K562 (cell line): ENCODE data around the gene ZNF814. TPM values are rescaled to one million over a fixed set of nuclear protein-coding genes. Genes with fewer than 3 reads are reported as not detected.
"Not testable (repeated sequence)": the region's sequence is repeated elsewhere in the genome, so short reads cannot be mapped to it uniquely, and the experiment has no call there.

Source experiments
- ARID1B ChIP-seq: fragments of 450-650 bp; IDR thresholded peaks from 2 replicates; pipeline ENCODE4 v1.6.1; 2016; ENCODE audit warnings: antibody characterized with exemption, mild to moderate bottlenecking, inconsistent platforms
- CBFA2T2 ChIP-seq: fragments of 450-650 bp; conservative IDR thresholded peaks from 2 replicates; pipeline ENCODE4 v1.6.1; 2017; ENCODE audit warnings: mild to moderate bottlenecking
- CBFA2T3 ChIP-seq: fragments of 450-650 bp; IDR thresholded peaks from 2 replicates; pipeline ENCODE4 v1.6.1; 2017
- CTBP1 ChIP-seq: fragments of 450-650 bp; IDR thresholded peaks from 2 replicates; pipeline ENCODE4 v1.6.1; 2016; ENCODE audit warnings: borderline replicate concordance
- ZBTB40 ChIP-seq, 2 experiments: fragments of 450-650 bp in 1 of 2; sonication (generic) in 1 of 2; formaldehyde crosslinking in 1 of 2; IDR thresholded peaks; 2 replicates each; pipeline versions ENCODE4 v1.7.1 to v1.9.0; 2016 to 2022; ENCODE audit warnings: inconsistent platforms in 1 of 2, mild to moderate bottlenecking in 1 of 2, missing genetic modification reagents in 1 of 2
- polyA plus RNA-seq, 8 experiments: library from polyadenylated mRNA; depleted of rRNA in 4 of 8; stranded (reverse) in 5 of 8; unstranded in 3 of 8; fragments of >200 nt; fragmentation: Nextera tagmentation in 2 of 8; fragmentation: Illumina TruSeq in 1 of 8; extraction: Ambion mirVana in 2 of 8; extraction: Trizol in 1 of 8; gene quantifications; 2 replicates each; pipeline versions ENCODE4 v1.2.1 to v1.2.3, GENCODE V29; 2011 to 2014; ENCODE audit warnings: inconsistent platforms in 1 of 8, missing spikeins in 1 of 8
- total RNA-seq, 7 experiments: library from RNA; depleted of rRNA in 6 of 7; stranded (reverse); fragments of >200 nt in 6 of 7; fragmentation: Illumina TruSeq in 2 of 7; extraction: Trizol in 2 of 7; gene quantifications; 2 replicates each; pipeline versions ENCODE4 v1.2.1 to v1.2.3, GENCODE V29; 2011 to 2021; ENCODE audit warnings: low replicate concordance in 1 of 7
- TF ChIP-seq, protein P1 (sequence below): sonication (generic); formaldehyde crosslinking; IDR thresholded peaks from 2 replicates; pipeline ENCODE4 v1.8.1; 2023; ENCODE audit warnings: mild to moderate bottlenecking, missing genetic modification reagents
- TF ChIP-seq, protein P2 (sequence below), 2 experiments: fragments of 450-650 bp; conservative IDR thresholded peaks; 2 replicates each; pipeline ENCODE4 v1.6.1; 2017; ENCODE audit warnings: mild to moderate bottlenecking in 2 of 2, moderate library complexity in 2 of 2

ZNF814 gene
- total and polyA plus RNA-seq, 9 of the 15 experiments (the other 6 are each of a cell fraction or from before 2014, with no cell fraction given) = 0.42 to 3.5 (median 1.9) TPM

GRCh38 chr19:57810410-57811295 lies 78.2 kb downstream of the ZNF814 start (continued):
- peak; percentile 72 for TF ChIP-seq ZBTB40 (IDR thresholded peaks at IDR 0.05)
- TF ChIP-seq ZBTB40 (CRISPR knock-in tag; IDR thresholded peaks at IDR 0.05) = not testable (repeated sequence)
- TF ChIP-seq, protein P1, sequence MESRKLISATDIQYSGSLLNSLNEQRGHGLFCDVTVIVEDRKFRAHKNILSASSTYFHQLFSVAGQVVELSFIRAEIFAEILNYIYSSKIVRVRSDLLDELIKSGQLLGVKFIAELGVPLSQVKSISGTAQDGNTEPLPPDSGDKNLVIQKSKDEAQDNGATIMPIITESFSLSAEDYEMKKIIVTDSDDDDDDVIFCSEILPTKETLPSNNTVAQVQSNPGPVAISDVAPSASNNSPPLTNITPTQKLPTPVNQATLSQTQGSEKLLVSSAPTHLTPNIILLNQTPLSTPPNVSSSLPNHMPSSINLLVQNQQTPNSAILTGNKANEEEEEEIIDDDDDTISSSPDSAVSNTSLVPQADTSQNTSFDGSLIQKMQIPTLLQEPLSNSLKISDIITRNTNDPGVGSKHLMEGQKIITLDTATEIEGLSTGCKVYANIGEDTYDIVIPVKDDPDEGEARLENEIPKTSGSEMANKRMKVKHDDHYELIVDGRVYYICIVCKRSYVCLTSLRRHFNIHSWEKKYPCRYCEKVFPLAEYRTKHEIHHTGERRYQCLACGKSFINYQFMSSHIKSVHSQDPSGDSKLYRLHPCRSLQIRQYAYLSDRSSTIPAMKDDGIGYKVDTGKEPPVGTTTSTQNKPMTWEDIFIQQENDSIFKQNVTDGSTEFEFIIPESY (CRISPR knock-in tag) = peak; percentile 47; the same call in 1 of the 2 replicates
- TF ChIP-seq ARID1B = peak; percentile 44; the same call in 1 of the 2 replicates
- 0 out of 2 replicates have a peak, but pooled peaks have one; percentile 39 for TF ChIP-seq CBFA2T2
- TF ChIP-seq CBFA2T3 = peak; percentile 62
- TF ChIP-seq CTBP1 = peak; percentile 63; the same call in 1 of the 2 replicates
- TF ChIP-seq, protein P2, sequence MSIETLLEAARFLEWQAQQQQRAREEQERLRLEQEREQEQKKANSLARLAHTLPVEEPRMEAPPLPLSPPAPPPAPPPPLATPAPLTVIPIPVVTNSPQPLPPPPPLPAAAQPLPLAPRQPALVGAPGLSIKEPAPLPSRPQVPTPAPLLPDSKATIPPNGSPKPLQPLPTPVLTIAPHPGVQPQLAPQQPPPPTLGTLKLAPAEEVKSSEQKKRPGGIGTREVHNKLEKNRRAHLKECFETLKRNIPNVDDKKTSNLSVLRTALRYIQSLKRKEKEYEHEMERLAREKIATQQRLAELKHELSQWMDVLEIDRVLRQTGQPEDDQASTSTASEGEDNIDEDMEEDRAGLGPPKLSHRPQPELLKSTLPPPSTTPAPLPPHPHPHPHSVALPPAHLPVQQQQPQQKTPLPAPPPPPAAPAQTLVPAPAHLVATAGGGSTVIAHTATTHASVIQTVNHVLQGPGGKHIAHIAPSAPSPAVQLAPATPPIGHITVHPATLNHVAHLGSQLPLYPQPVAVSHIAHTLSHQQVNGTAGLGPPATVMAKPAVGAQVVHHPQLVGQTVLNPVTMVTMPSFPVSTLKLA (conservative IDR thresholded peaks at IDR 0.05) = peak; percentile 21 to 57; a peak in 2 of 4 replicates
